ENCODE results near the gene NEU3. TPM values are rescaled to one million over a fixed set of nuclear protein-coding genes. Genes with fewer than 3 reads are reported as not detected.

Gene NEU3
- total RNA-seq, 2 experiments from 2014 or later, result 16.4 TPM

DNA sequence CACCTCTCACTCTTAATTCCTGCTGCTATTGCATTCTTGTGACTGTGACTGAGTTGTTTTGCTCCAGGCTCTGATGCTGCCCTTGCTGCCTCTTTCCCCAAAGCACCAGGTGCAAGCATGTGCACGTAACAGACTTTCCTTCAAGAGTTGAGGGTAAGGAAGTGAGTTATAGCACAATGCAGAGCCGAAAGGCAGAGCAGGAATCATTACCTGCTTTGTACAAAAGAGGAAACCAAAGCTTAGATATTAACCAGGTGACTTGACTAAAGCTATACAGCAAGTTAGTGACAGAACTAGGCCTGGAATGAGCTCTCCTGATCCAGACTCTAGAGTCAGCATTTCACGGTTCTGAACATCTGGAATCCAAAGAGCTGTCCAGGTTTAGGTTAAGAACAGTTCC, 33.6 kb downstream of the NEU3 start:
- H3K9me3 Mint-ChIP-seq, result peaks cover 6% of the 10 kb centered on the region
- no peak overlapping the region for H3K4me3 Mint-ChIP-seq
- peaks cover 6% of the 10 kb centered on the region for H3K36me3 Mint-ChIP-seq (ENCODE audit: low read depth)
- H3K4me1 Mint-ChIP-seq (ENCODE audit: low read depth), result no peaks in the 10 kb centered on the region
- no peaks in the 10 kb centered on the region for H3K27me3 Mint-ChIP-seq (ENCODE audit: low read depth)
- no peak for DNase-seq
- intact Hi-C loops (cut with micrococcal nuclease), result loop anchor here (2.0 kb wide), 2 partner anchors 33 to 93 kb away; partner anchors contain the start of gene NEU3
- H3K27ac Mint-ChIP-seq, result no peak overlapping the region
- CTCF ChIA-PET, result interaction anchor here (0.6 to 3.1 kb wide), 33 partner anchors 9 to 230 kb away, joined by 3 to 29 read pairs (median 4); partner anchors contain the start of gene TPBGL

DNA sequence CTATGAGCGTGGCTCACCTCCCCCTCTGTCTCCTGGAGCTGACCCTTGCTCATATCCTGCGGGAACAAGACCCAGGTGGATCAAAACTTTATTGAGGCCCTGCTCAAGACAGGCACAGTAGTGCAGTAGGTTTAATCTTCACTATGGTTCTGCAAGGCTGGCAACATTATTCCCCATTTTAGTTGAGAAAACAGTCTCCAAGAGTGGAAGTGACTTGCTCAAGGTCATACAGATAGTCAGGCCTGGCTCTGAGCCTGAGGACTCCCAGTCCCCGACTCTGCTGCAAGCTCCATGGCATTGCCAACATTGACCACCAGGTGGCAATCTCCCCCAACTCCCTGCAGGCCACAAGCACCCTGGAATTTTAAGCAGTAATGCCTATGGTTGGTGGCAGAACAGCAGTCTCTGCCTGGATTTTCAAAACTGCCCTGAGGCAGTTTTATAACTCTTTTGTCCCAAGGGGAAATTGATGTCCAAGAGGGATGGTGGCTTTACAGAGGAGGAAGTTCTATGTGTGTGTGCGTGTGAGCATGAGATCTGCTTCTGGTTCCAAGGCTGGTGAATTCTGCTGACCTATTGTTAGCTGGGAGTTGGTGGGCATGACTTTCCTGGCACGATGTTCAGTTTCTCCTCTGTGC, 34.1 kb downstream of the NEU3 start:
- Mint-ChIP-seq H3K27ac (no peak overlapping the region), H3K9me3 (peaks cover 6% of the 10 kb centered on the region), H3K27me3 (ENCODE audit: low read depth) (no peaks in the 10 kb centered on the region), H3K4me1 (ENCODE audit: low read depth) (no peaks in the 10 kb centered on the region), H3K36me3 (ENCODE audit: low read depth) (peaks cover 6% of the 10 kb centered on the region), H3K4me3 (no peak overlapping the region)
- CTCF ChIA-PET, result interaction anchor here (0.6 to 3.1 kb wide), 34 partner anchors 9 to 229 kb away, joined by 3 to 29 read pairs (median 4); partner anchors contain the start of gene TPBGL
- intact Hi-C loops (cut with micrococcal nuclease), result loop anchor here (1.0 to 2.0 kb wide), 5 partner anchors 34 to 225 kb away; partner anchors contain the start of gene NEU3
- DNase-seq, result peak; percentile 87

- CTCF ChIA-PET, result interaction anchor here (1.0 to 3.1 kb wide), 17 partner anchors 9 to 228 kb away, joined by 3 to 29 read pairs (median 5); no protein-coding TSS in a partner anchor
- Mint-ChIP-seq H3K27me3 (ENCODE audit: low read depth) (no peaks in the 10 kb centered on the region), H3K27ac (no peak overlapping the region), H3K4me1 (ENCODE audit: low read depth) (no peaks in the 10 kb centered on the region), H3K36me3 (ENCODE audit: low read depth) (peaks cover 6% of the 10 kb centered on the region), H3K4me3 (no peak overlapping the region), H3K9me3 (peaks cover 4% of the 10 kb centered on the region)
- DNase-seq, result no peak
- intact Hi-C loops (cut with micrococcal nuclease), result loop anchor here (1.0 to 2.0 kb wide), 5 partner anchors 35 to 225 kb away; partner anchors contain the start of gene NEU3
Observed at GRCh38 chr11:75023446-75024067, 34.8 kb downstream of the NEU3 start.

DNA sequence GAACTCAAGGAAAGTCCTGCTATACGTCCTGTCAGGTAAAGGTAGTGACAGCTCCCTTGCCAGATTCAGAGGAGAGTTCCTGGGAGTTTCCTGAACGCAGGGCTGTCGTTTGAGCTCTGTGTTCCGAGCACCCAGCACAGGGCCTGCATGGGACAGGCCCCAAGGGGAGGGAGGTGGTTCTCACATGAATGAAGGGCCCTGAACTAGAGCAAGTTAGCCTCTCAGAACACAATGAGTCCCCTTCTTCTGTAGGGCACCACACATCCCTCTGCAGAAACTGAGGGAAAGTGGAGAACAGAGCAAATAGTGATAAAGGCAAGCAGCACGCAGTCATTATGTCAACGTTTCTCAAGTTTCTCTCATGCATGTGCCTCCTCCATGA, 35.3 kb downstream of the NEU3 start:
- no peaks in the 10 kb centered on the region for H3K4me1 Mint-ChIP-seq (ENCODE audit: low read depth)
- CTCF ChIA-PET, result interaction anchor here (1.1 to 3.0 kb wide), 5 partner anchors 10 to 225 kb away, joined by 3 to 29 read pairs (median 20); no protein-coding TSS in a partner anchor

DNA sequence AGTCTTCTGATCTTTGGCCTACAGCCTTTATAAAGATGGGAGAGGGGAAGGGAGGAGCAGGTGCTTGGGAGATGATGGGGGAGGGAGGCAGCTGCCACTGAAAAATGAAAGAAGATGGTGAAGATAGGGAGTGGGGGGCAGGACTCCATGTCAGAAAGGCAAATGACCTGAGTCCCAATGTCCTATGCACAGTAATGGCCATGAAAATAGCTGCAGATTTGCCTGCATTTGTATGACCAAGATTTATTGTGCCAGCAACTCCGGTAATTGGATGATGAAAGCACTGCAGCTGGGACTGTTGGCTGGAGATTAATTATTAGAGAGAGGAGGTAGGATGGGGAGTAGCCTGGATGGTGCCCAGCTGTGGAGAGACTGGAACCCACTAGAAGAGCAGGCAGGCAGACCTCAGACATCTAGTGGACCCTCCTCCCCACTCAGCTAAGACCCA, 36.1 kb downstream of the NEU3 start:
- Mint-ChIP-seq H3K36me3 (ENCODE audit: low read depth) (peaks cover 1% of the 10 kb centered on the region), H3K27ac (no peak overlapping the region), H3K4me1 (ENCODE audit: low read depth) (no peaks in the 10 kb centered on the region), H3K4me3 (no peak overlapping the region), H3K9me3 (no peaks in the 10 kb centered on the region), H3K27me3 (ENCODE audit: low read depth) (no peaks in the 10 kb centered on the region)
- intact Hi-C loops (cut with micrococcal nuclease), result no loop called here
- CTCF ChIA-PET, result interaction anchor here (0.6 to 2.9 kb wide), 9 partner anchors 8 to 224 kb away, joined by 3 to 12 read pairs (median 3); no protein-coding TSS in a partner anchor
- no peak for DNase-seq

More for the DNA sequence above, 35.3 kb downstream of the NEU3 start:
- Mint-ChIP-seq H3K27ac (no peak overlapping the region), H3K36me3 (ENCODE audit: low read depth) (peaks cover 1% of the 10 kb centered on the region), H3K27me3 (ENCODE audit: low read depth) (no peaks in the 10 kb centered on the region), H3K9me3 (no peaks in the 10 kb centered on the region), H3K4me3 (no peak overlapping the region)
- intact Hi-C loops (cut with micrococcal nuclease), result no loop called here
- DNase-seq, result no peak

DNA sequence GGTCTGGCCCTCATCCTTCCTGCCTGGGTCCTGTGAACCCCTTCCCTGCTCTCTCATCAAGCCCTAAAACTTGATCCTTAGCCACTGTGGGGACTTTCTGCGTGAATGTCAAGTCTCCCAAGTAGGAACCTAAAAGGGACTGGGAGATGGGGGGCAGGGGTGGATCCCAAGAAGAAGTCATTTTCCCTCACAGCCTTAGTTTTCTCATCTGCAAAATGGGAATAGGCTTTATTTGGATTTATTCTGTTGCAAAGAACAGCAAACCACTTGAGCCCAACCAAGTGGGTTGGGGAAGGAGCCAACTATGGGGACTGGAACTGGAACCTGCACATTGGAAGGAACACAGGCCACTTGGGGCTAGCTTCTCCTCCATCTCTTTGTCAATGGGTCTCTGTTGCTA, 36.8 kb downstream of the NEU3 start:
- DNase-seq, result no peak
- no peaks in the 10 kb centered on the region for H3K9me3 Mint-ChIP-seq
- intact Hi-C loops (cut with micrococcal nuclease), result no loop called here
- CTCF ChIA-PET, result interaction anchor here (0.9 to 2.9 kb wide), 6 partner anchors 19 to 223 kb away, joined by 3 to 12 read pairs (median 5); no protein-coding TSS in a partner anchor
- no peak overlapping the region for H3K27ac Mint-ChIP-seq
- no peak overlapping the region for H3K4me3 Mint-ChIP-seq
- no peaks in the 10 kb centered on the region for H3K4me1 Mint-ChIP-seq (ENCODE audit: low read depth)
- no peaks in the 10 kb centered on the region for H3K27me3 Mint-ChIP-seq (ENCODE audit: low read depth)
- H3K36me3 Mint-ChIP-seq (ENCODE audit: low read depth), result no peaks in the 10 kb centered on the region

DNA sequence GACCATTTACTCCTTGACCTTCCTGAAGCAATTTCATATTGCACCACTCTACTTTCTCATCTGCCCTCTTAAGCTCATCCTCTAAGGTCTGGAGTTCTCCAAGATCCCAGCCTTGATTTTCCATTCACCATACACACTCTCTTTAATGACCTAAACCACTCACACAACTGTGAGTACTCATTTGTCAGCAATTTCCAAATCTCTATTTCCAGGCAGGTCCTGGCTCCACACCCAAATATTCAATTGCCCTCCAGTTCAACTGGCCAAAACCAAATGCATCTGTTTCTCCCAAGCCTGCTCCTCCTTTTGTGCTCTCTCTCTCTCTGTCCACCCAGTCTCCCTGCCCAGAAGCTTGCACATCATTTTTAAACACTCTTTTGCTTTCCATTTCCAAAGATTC, 39.6 kb downstream of the NEU3 start:
- no peak overlapping the region for H3K4me3 Mint-ChIP-seq
- intact Hi-C loops (cut with micrococcal nuclease), result no loop called here
- H3K4me1 Mint-ChIP-seq (ENCODE audit: low read depth), result no peaks in the 10 kb centered on the region
- CTCF ChIA-PET, result interaction anchor here (0.6 to 2.2 kb wide), 4 partner anchors 12 to 115 kb away, joined by 3 to 7 read pairs (median 4); no protein-coding TSS in a partner anchor
- no peak for DNase-seq
- no peaks in the 10 kb centered on the region for H3K9me3 Mint-ChIP-seq
- H3K27me3 Mint-ChIP-seq (ENCODE audit: low read depth), result no peaks in the 10 kb centered on the region
- H3K27ac Mint-ChIP-seq, result no peak overlapping the region
- H3K36me3 Mint-ChIP-seq (ENCODE audit: low read depth), result no peaks in the 10 kb centered on the region

DNA sequence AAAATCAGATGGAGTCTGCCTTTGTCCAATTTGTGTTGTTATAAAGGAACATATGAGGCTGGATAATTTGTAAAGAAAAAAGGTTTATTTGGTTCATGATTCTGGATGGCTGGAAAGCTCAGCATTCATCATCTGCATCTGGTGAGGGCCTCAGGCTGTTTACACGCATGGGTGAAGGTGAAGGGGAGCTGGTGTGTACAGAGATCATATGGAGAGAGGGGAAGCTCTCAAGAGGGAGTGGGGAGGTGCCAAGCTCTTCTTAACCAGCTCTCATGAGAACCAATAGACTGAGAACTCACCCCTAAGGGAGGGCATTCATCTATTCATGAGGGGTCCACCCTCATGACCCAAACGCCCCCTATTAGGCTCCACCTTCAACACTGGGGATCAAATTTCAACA, 40.0 kb downstream of the NEU3 start:
- intact Hi-C loops (cut with micrococcal nuclease), result no loop called here
- Mint-ChIP-seq H3K9me3 (no peaks in the 10 kb centered on the region), H3K27me3 (ENCODE audit: low read depth) (no peaks in the 10 kb centered on the region), H3K4me1 (ENCODE audit: low read depth) (no peaks in the 10 kb centered on the region), H3K4me3 (no peak overlapping the region), H3K36me3 (ENCODE audit: low read depth) (no peaks in the 10 kb centered on the region), H3K27ac (no peak overlapping the region)
- DNase-seq, result no peak
- CTCF ChIA-PET, result interaction anchor here (0.6 to 0.7 kb wide), 2 partner anchors 86 to 99 kb away, joined by 3 read pairs; no protein-coding TSS in a partner anchor

GRCh38 chr11:75029836-75030631, 41.3 kb downstream of the NEU3 start:
- Mint-ChIP-seq H3K4me3 (no peak overlapping the region), H3K4me1 (ENCODE audit: low read depth) (no peaks in the 10 kb centered on the region), H3K9me3 (no peaks in the 10 kb centered on the region), H3K36me3 (ENCODE audit: low read depth) (no peaks in the 10 kb centered on the region), H3K27ac (no peak overlapping the region), H3K27me3 (ENCODE audit: low read depth) (no peaks in the 10 kb centered on the region)
- DNase-seq, result no peak
- intact Hi-C loops (cut with micrococcal nuclease), result no loop called here
- CTCF ChIA-PET, result interaction anchor here (0.5 to 1.7 kb wide), 7 partner anchors 12 to 1571 kb away, joined by 3 to 19 read pairs (median 4); no protein-coding TSS in a partner anchor

GRCh38 chr11:75031224-75031753, 42.6 kb downstream of the NEU3 start:
- CTCF ChIA-PET, result interaction anchor here (0.5 to 2.8 kb wide), 8 partner anchors 9 to 224 kb away, joined by 3 to 19 read pairs (median 4); no protein-coding TSS in a partner anchor
- Mint-ChIP-seq H3K36me3 (ENCODE audit: low read depth) (no peaks in the 10 kb centered on the region), H3K9me3 (no peaks in the 10 kb centered on the region), H3K4me1 (ENCODE audit: low read depth) (no peaks in the 10 kb centered on the region), H3K4me3 (no peak overlapping the region), H3K27me3 (ENCODE audit: low read depth) (no peaks in the 10 kb centered on the region), H3K27ac (no peak overlapping the region)
- intact Hi-C loops (cut with micrococcal nuclease), result no loop called here
- no peak for DNase-seq

DNA sequence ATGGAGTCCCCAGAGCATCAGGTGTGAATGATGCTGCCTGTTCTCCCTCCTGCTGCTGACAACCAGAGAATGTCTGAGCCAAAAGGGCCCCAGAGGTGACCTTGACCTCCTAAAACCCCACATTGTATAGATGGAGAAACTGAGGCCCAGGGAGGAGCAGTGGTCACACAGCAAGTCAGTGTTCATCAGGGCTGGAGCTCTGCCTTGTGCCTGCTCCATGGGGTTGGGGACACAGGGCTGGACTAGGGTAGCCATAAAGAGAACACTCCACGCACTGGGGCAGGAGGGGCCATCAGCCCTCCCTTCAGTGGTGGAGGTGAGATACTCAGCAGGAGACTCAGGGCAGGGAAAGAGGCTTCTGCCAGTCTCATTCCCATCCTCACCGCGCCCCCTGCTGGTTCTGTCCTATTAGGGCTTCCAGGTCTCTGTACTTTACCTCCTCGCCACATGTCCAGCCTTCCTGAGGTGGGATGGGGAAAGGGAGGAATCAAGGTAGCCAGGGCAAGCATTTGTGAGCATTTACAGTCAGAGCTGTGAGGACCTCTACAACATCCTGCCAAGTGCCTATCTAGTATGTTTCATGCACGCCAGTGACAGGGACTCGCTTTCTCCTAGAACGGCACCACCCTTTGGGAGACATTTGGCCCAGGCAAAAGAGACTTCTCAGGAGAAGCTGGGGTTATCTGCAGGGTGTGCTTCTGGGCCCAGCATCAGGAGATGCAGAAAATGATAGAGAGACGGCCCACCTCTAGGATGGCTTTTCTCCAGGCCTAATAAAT, 43.2 kb downstream of the NEU3 start:
- intact Hi-C loops (cut with micrococcal nuclease), result loop anchor here (1.0 kb wide), 1 partner anchor 103 kb away; no protein-coding TSS in a partner anchor
- Mint-ChIP-seq H3K27me3 (ENCODE audit: low read depth) (no peaks in the 10 kb centered on the region), H3K4me3 (no peak overlapping the region), H3K4me1 (ENCODE audit: low read depth) (no peaks in the 10 kb centered on the region), H3K27ac (no peak overlapping the region), H3K9me3 (no peaks in the 10 kb centered on the region), H3K36me3 (ENCODE audit: low read depth) (no peaks in the 10 kb centered on the region)
- CTCF ChIA-PET, result interaction anchor here (0.6 to 2.8 kb wide), 13 partner anchors 10 to 181 kb away, joined by 3 to 19 read pairs (median 4); partner anchors contain the start of gene NEU3
- peak; percentile 79 for DNase-seq
